OCI-M2 (cell line): ENCODE results near the gene LRP3.
"Not testable (repeated sequence)": the region's sequence is repeated elsewhere in the genome, so short reads cannot be mapped to it uniquely, and the experiment has no call there.

ENCODE experiments used
- DNase-seq: peaks from one replicate; lab custom pipeline; 2025; ENCODE audit not compliant: unreplicated experiment; lab: John Stamatoyannopoulos, UW

LRP3 gene

DNA sequence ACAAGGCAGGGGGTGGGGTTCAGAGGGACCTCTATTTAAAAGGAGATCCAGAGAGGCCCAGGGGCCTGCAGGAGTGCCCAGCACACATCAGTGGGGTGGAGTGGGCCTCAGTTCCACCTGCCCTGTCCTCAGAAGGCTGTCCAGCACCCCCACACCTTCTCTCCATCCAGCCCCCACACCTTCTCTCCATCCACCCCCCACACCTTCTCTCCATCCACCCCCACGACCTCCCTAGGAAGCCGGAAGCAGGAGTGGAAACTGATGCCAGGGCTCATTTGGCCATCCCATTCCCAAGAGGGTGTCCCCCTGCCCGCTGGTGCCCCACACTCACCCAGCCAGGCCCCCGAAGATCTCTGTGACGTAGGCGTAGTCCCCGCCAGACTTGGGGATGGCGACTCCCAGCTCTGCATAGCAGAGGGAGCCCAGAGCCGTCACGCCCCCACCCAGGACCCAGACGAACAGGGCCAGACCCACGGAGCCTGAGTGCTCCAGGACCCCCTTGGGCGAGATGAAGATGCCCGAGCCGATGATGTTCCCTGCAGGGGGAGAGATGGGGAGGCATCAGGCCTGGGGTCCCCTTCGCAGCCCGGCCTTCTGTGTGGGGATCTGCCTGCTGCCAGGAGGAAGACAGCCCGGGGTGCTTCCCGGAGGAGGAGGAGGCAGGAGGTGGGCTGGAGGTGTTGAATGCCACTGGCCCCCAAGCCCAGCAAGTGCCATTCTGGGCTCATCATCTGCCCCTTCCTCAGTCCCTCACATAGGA lies 21.5 kb downstream of the LRP3 start:
- no peak for DNase-seq

- DNase-seq, result no peak
These were observed 22.2 kb downstream of the LRP3 start for GRCh38 chr19:33216198-33216830.

DNA sequence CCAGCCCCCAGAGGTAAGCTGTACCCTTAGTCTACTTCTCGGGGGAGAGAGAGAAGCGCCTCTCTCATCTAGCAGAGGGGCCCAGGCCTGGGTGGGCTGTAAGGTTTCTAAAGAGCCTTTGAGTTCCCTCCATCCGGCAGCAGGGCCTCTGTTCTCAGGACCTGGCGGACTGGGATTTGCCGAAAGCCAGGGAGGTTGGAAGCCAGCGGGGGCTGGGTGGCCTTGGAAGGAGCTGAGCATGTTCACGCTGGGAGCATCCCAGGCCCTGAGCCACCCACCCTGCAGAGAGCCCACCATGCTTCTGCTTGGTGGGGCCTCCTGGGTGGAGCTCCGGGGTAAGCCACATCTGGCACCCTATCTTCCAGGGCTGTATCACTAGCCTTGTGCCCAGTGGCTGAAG lies 23.8 kb downstream of the LRP3 start:
- DNase-seq, result no peak

GRCh38 chr19:33219261-33219815 lies 25.2 kb downstream of the LRP3 start:
- DNase-seq, result no peak

DNA sequence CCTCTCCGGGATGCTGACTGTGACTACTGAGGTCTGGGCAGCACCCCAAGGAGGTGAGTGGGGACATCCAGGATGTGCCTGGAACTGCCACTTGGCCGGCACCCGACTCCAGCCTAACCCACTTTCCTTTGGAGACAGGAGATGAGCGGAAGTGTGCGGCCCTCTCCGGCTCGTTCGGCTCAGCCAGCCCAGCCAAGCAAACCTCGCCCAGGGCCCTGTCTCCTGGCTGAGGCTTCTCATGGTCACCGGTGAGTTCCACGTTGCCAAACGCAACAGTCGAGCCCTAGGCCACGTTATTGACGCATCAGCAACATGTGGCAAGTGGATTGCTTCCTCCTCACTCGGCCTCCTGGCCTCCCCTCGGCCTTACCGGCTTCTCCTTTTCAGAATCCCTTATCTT lies 26.0 kb downstream of the LRP3 start:
- DNase-seq, result no peak

DNA sequence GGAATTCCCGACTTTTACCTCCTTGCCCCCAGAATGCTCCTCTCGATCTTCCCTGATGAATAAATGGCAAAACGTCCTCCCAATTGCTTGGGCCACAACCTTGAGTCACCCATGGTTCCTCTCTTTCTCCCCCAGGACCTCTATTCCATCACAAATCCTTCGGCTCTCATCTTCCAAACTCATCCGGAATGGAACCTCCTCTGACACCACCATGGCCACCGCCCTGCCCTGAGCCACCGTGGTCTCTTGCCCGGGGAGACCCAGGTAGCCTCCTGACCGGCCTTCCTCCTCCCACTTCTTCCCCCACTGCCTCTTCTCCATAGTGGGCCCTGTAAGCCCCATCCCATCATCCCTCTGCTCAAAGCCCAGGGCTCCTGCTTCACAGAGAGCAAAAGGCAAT lies 26.6 kb downstream of the LRP3 start:
- DNase-seq, result no peak

GRCh38 chr19:33221638-33222037 lies 27.5 kb downstream of the LRP3 start:
- no peak for DNase-seq

DNA sequence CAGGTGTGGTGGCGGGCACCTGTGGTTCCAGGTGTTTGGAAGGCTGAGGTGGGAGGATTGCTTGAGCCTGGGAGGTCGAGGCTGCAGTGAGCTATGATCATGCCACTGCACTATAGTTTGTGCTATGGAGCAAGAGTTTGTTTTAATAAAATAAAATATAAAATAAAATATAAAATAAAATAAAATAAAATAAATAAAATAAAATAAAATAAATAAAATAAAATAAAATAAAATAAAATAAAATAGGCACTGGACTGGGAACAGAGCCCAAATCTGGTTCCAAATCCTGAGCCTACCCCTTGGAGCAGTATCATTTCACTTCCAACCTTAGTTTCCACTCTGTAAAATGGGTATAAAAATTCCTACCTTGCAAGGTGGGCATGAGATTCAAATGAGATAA lies 28.1 kb downstream of the LRP3 start:
- not testable (repeated sequence) for DNase-seq

DNA sequence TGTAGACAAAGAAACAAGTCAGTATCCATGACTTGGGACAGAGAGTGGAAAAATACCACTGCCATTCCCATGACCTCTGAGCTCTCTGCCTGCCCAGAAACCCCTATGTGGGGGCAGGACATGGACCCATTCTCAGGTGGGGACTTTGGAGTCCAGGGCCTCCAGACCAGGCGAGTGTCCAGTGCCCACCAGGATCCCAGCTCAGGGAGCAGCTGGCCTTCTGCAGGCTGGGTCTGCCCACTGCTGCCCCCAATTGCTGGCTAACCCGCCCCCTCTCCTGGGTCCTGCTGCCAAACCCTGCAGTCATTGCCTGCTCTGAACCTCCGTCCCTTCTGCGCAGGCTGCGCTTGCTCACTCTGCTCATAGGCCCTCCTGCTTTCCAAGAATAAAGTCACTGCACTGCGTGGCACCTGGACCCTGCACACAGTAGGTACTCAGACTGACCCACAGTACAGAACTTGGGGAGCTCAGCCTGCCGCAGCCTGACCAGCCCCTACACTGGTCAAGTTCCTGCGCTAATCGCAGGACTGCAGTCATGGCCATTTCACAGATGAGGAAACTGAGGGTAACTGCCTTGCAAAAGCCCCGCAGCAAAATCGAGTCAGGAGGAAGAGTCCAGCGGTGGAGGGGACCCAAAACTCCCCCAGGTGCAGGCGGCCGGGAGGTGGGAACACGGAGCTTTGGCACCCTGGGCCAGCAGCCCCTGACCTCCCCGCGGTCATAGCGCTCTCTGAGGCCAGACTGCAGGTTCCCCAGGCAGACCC lies 30.7 kb downstream of the LRP3 start:
- DNase-seq, result no peak

DNA sequence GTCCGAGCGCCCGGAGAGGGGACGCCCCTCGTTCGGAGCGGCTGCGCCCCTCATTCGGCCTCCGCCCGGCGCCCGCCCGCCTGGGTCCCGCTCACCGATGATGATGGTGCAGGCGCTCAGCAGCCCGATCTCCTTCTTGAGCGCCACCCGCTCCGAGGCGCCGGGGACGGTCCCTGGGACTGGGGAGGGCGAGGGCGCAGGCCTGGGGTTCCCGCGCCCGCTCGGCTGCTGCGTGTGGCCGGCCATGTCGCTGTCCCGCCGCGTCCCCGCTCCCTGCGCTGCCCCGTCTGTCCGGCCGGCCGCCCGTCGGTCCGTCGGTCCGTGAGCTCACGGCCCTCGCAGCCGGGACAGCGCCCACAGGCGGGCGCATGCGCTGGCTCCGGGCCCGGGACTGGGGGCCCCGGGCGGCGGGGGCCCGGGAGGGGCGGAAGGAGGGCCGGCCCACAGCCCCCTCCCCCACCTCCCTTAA lies 31.4 kb downstream of the LRP3 start, which contains the start of gene SLC7A10:
TSS of gene SLC7A10 (minus strand) at position 393 of the 469 bp plus-strand sequence. CDS start at position 246, 147 bp downstream.
- DNase-seq, result no peak

DNA sequence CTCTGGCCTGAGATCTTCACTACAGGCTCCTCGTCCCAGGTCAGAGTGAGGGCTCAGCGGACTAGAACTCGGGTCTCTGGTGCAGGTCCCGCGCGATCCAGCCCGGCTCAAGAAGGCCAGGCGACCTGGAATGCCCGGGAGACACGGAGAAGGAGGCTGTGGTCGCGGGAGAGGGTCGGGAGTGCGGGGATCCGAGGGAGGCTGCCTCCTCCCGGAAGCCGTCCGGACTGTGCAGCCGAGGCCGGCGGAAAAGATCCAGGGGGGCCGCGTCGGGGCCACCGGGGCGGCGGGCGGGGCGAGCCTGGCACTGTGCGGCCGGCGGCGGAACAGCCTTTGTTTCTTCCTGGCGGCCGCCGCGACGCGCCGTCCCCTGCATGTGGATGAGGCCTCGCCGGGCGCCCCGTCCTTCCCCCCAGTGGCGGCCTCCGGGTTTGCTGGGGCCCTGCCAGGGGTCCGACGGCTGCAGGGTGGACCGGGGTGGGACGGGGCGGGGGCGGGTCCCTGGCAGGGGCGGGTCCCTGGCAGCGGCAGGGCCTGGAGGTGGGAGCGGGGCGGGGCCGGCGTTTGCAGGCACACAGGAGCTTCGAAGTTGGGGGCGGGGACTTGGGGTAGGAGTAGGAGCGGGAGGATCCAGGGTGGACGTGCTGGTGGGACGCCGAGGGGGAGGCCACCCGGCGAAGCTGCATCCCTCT lies 32.6 kb downstream of the LRP3 start:
- DNase-seq, result no peak

DNA sequence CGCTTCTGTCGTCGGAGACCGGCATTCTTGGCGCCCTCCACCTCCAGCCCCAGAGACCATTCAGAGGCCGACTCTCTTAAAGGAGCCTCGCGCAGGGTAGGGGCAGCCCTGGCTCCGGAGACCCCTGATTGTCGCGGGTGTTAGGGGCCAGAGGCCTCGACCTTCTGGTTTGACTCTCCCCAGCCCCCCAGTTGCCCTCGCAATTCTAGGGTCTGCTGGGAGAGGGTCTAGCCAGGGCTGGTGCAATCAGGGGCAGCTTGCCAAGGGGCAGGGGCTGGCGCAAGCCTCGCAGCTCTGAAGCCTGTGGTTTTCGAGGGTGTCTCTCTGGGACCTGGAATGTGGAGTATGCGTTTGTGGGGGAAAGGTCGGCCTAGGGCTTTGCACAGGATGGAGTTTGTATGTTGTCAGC lies 33.1 kb downstream of the LRP3 start:
- no peak for DNase-seq

DNA sequence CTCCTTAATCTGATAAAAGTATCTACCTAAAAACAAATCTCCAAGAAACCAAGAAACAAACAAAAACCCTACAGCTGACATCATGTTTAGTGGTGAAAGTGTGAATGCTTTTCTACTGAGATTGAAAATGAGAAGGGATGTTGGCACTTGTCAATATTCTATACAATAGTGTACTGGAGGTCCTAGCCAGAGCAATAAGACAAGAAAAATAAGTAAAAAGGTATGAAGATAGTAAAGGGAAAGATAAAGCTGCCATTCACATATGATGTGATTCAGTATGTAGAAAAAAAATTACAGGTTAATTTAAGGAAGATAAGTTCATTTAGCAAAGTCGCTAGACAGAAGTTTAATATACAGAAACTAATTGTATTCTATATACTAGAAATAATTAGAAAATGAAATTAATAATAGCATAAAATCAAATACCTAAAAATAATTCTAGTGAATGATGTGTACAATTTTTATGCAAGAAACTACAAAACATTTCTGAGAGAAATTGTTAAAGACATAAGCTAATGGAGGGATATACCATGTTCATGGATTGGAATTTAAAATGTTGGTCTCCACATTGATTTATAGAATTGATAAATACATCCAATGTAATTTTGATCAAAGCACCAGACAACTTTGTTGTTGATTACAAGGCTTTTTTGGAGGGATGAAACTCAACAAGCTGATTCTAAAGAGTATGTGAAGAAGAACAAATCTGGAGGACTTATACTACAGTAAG lies 33.9 kb downstream of the LRP3 start:
- DNase-seq, result no peak

DNA sequence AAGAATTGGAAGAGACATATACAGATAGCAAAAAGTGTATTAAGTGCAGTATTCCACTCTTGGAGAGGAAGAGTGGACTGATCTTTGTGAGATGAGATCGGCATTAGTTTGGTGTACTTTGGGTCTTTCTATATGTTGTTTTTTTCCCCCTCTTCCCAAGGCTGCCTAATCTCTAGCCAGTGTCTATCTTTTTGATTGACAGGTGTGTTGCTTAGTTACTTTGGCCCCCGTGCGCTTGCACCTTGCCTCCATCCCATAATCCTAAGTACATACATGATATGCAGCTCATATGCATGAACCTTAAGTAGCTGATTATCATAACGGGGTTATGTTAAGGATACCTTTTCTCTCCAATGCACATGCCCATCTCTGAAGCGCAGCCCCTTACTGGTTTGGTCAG lies 35.8 kb downstream of the LRP3 start:
- DNase-seq, result no peak

- no peak for DNase-seq
These were observed 37.4 kb downstream of the LRP3 start for GRCh38 chr19:33231511-33231910.

DNA sequence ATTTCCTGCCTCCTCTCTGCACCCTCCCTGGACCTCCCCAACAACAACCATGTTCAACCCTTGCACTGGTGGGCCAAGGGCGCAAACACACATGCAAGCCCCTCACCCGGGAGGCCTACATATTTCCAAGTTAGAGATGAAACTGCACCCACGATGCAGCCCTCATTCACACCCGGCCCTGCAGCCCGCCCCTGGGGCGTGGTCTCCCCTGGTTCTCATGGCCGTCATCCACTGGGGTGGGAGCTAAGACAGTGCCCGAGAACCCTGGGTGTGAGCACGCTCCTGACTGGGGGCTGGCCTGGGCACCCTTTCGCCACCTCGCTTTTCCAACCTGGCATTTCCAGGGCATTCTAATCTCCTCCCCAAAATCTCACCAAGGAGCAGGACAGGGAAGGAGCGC lies 38.5 kb downstream of the LRP3 start:
- DNase-seq, result no peak

DNA sequence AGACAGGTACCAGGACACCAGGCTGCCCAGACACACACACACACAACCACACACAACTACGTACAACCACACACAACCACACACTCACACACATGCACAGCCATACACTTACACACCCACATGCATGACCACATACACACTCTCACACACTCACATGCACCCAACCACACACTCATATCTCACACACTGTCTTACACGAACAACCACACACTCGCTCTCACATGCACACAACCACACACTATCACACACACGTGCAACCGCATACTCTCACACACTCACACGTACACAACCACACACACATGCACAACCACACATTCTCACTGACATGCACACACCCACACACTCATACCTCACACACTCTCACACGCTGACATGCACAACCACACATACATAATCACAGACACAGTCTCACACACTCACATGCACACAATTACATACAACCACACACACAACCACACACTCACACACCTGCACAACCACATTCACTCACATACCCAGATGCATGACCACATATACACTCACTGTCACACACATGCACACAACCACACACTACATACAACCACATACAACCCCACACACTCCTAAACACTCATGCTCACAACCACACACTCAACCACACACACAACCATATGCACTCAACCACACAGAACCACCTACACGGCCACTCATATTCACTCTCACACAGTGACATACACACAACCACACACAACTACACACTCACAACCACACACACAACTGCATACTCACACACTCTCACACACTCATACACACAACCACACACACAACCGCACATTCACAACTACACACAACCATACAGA lies 39.1 kb downstream of the LRP3 start:
- DNase-seq, result no peak

DNA sequence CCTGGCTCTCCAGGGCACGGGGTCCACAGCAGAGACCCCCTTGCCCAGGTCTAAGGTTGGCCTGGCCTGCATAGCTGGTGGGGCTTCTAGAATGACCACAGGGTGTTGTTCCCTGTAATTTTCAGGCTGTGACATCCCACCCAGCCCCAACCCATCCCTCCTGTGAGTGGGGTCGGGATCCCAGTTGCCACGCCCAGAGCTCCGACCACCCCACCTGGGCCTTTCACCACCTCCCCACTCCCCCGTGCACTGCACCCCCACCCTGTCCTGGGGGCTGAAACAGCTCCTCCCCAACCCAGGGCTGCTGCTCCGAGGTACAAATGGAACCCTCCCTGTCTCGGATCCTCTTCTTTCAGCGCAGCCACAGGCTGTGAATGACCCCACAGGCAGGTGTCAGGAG lies 40.0 kb downstream of the LRP3 start:
- DNase-seq, result no peak

DNA sequence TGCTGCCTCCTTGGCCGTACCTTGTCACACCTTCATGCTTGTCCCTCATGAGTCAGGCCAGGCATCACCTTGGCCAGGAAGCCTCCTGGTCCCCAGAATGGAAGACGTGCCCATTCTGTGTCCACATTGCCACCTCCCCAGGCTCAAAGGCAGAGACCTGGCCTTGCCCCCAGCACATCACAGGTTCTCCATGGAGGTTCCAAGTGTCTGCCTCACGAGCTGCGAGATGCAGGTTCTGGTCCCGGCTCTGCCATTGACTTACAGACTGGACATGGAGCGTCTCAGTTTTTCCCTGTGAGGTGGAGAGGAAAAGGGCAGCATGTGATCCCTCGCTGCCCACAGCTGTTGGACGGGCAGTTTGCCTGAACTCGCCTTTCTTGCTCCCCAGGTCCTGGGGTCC lies 40.6 kb downstream of the LRP3 start:
- DNase-seq, result no peak
